Uterus (tissue), 2 donors: Measurements from ENCODE around the gene SPATA24.

Experiments
- CTCF ChIP-seq, 4 experiments: fragments of 200-600 bp in 2 of 4; fragments of 450-650 bp in 2 of 4; sonication (generic) in 2 of 4; IDR thresholded peaks; one replicate each; pipeline ENCODE4 v1.5.1; 2016 to 2019; ENCODE audit warnings: antibody characterized with exemption in 4 of 4, mild to moderate bottlenecking in 2 of 4, moderate library complexity in 1 of 4
- POLR2A ChIP-seq, 2 donors: fragments of 450-650 bp; IDR thresholded peaks; one replicate each; pipeline ENCODE4 v1.6.1; 2016; ENCODE audit warnings: antibody characterized with exemption in 2 of 2, mild to moderate bottlenecking in 1 of 2, moderate library complexity in 1 of 2

- TF ChIP-seq CTCF (IDR thresholded peaks at IDR 0.05) (no peak), POLR2A (IDR thresholded peaks at IDR 0.05) (no peak)
Measured at GRCh38 chr5:139399501-139400121, 4.3 kb downstream of the SPATA24 start.
